BJ (cell line): ENCODE measurements around the gene SV2B. TPM values are rescaled to one million over a fixed set of nuclear protein-coding genes. Genes with fewer than 3 reads are reported as not detected.

Source experiments
- CTCF ChIA-PET: fragments of 350-600 bp; formaldehyde crosslinking; extraction: SDS; loops from one replicate; lab custom pipeline; 2021; ENCODE audit warnings: antibody characterized with exemption, inconsistent platforms; lab: Yijun Ruan, JAX
- POLR2A ChIA-PET: fragments of 300-600 bp; sonication (Branson Sonifier 250); formaldehyde crosslinking; extraction: SDS; loops from one replicate; lab custom pipeline; 2021; ENCODE audit warnings: antibody characterized with exemption; lab: Charles Lee
- DNase-seq: peaks from one replicate; pipeline ENCODE4 v3.0.0-alpha.2; 2011; ENCODE audit warnings: low read depth
- H3K27me3 ChIP-seq: 2 replicates; pipeline ENCODE4 v1.6.0; 2011; ENCODE audit warnings: low read length; ENCODE audit not compliant: control insufficient read depth, insufficient read depth
- H3K36me3 ChIP-seq: 2 replicates; pipeline ENCODE4 v1.5.1; 2011; ENCODE audit warnings: low read length; ENCODE audit not compliant: control insufficient read depth, insufficient read depth
- H3K4me3 ChIP-seq: 2 replicates; pipeline ENCODE4 v1.5.1; 2011; ENCODE audit warnings: low read depth, mild to moderate bottlenecking, control low read depth, low read length
- polyA plus RNA-seq: library from polyadenylated mRNA; depleted of rRNA; stranded (reverse); fragments of >200 nt; gene quantifications from 2 replicates; pipeline ENCODE4 v1.2.3, GENCODE V29; 2011
- TF ChIP-seq, protein P1 (sequence below): IDR thresholded peaks from 2 replicates; pipeline ENCODE4 v1.5.1; 2011; ENCODE audit warnings: low read depth, mild to moderate bottlenecking, control low read depth, inconsistent platforms, low read length, moderate library complexity; ENCODE audit not compliant: insufficient read depth

Gene SV2B
- polyA plus RNA-seq, 1 experiment: not detected

DNA sequence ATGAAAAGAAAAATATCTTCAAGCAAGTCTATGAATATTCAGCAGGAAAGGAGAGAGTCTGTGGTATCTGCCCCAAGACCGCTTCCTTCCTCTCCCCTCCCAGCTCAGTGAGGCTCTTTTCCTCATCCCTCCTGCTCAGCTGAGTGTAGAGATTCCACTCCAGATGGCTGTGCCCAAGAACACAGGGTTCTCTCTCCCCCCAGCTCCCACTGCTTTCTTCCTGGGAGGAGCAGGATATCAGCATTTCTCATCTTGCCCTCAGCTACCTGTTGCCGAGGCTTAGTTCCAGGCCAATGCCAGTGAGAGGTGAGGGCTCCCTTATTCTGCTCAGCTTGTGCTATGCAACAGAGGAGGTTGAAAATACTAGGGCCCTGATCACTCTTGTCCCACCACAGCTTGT is 211.9 kb downstream of the SV2B start:
- ChIA-PET POLR2A (no interaction called here), CTCF (interaction anchor here (0.6 to 2.0 kb wide), 3 partner anchors 9 to 785 kb away, joined by 3 to 9 read pairs (median 4); no protein-coding TSS in a partner anchor)
- TF ChIP-seq, protein P1, sequence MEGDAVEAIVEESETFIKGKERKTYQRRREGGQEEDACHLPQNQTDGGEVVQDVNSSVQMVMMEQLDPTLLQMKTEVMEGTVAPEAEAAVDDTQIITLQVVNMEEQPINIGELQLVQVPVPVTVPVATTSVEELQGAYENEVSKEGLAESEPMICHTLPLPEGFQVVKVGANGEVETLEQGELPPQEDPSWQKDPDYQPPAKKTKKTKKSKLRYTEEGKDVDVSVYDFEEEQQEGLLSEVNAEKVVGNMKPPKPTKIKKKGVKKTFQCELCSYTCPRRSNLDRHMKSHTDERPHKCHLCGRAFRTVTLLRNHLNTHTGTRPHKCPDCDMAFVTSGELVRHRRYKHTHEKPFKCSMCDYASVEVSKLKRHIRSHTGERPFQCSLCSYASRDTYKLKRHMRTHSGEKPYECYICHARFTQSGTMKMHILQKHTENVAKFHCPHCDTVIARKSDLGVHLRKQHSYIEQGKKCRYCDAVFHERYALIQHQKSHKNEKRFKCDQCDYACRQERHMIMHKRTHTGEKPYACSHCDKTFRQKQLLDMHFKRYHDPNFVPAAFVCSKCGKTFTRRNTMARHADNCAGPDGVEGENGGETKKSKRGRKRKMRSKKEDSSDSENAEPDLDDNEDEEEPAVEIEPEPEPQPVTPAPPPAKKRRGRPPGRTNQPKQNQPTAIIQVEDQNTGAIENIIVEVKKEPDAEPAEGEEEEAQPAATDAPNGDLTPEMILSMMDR: no peak
- Histone ChIP-seq H3K4me3 (no peak overlapping the region), H3K27me3 (no peaks in the 10 kb centered on the region), H3K36me3 (no peaks in the 10 kb centered on the region)
- DNase-seq: no peak

- no peaks in the 10 kb centered on the region for H3K36me3 ChIP-seq
- CTCF ChIA-PET: interaction anchor here (1.5 kb wide), 1 partner anchor 13 kb away, joined by 7 read pairs; no protein-coding TSS in a partner anchor
- no peak overlapping the region for H3K4me3 ChIP-seq
- POLR2A ChIA-PET: no interaction called here
- DNase-seq: no peak
- H3K27me3 ChIP-seq: no peaks in the 10 kb centered on the region
- TF ChIP-seq, protein P1: no peak
Observed at GRCh38 chr15:91316126-91316525, 216.1 kb downstream of the SV2B start.

DNA sequence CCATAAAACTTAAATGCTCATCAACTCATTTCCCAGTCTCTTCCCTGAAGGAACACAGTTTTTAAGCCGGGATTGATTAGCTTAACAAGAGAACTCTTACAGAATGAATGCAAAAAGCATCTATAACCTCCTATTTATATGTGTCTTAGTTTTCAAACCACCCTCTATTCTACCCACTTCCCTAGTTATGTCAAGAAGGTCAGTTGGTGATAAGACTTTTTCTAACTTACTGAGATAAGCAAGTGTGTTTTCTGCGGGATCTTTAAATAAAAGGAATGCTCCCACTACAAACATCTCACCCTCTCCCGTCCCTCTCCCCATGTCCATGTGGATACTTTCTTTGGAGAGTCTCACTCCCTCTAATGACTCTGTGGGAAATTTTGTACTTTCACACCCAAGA is 218.5 kb downstream of the SV2B start:
- no peaks in the 10 kb centered on the region for H3K36me3 ChIP-seq
- no peaks in the 10 kb centered on the region for H3K27me3 ChIP-seq
- DNase-seq: no peak
- TF ChIP-seq, protein P1: no peak
- no peak overlapping the region for H3K4me3 ChIP-seq
- POLR2A ChIA-PET: no interaction called here
- CTCF ChIA-PET: no interaction called here

DNA sequence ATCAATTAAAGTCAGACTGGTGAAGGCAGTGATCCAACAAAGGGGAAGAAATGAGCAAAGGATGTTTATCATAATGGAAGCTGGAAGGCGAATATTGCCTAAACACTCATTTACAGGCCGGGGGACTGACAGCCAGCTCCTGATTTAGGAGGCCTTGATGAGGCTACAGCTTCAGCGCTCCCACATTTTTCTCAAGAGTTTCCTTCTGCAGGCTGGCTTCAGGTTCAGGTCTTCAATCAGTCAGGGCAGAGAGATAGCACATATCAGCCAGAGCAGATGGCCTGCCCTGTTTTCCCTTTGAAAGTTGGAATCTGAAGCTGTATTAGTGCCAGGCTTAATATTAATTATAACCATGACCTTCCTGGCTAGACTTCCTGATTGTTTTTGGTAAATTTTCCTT is 218.9 kb downstream of the SV2B start:
- TF ChIP-seq, protein P1: no peak
- DNase-seq: no peak
- H3K36me3 ChIP-seq: no peaks in the 10 kb centered on the region
- no peak overlapping the region for H3K4me3 ChIP-seq
- H3K27me3 ChIP-seq: no peaks in the 10 kb centered on the region
- ChIA-PET CTCF (no interaction called here), POLR2A (interaction anchor here (0.6 kb wide), 1 partner anchor 1300 kb away, joined by 3 read pairs; no protein-coding TSS in a partner anchor)

DNA sequence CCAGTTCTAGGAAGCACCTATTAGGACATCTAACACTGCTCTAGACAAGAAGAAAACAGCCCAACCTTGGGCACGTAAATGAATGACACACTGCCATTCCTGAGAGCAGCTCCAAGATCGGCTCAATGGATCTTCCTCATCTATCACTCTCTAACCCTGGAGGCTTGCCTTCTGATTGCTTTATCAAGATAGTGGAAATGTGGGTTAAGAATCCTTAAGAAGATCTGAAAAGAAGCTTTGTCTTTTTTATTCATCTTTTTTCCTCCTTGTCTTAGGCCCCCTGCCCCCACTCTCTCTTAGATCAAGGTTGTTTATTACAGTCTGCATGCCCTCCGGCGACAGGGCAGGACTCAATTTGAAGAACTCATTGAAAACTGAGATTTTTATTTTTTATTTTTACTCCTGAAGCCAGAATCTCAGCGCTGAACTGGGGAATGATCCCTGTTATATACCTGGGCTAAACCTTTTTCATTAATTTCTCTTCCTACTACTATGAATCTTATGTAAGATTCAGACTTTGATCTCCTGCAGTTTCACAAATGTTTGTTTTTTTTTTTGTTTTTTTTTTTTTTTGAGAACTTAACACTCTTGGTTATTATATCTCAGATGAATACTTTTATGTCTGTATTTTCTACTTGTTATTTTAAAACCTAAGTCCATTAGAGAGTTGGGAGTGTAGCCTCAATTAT is 219.5 kb downstream of the SV2B start:
- H3K27me3 ChIP-seq: no peaks in the 10 kb centered on the region
- no peak overlapping the region for H3K4me3 ChIP-seq
- ChIA-PET CTCF (no interaction called here), POLR2A (interaction anchor here (0.6 kb wide), 1 partner anchor 1300 kb away, joined by 3 read pairs; no protein-coding TSS in a partner anchor)
- TF ChIP-seq, protein P1: no peak
- no peaks in the 10 kb centered on the region for H3K36me3 ChIP-seq
- DNase-seq: no peak
